ENCODE data around the gene RCE1.

DNA sequence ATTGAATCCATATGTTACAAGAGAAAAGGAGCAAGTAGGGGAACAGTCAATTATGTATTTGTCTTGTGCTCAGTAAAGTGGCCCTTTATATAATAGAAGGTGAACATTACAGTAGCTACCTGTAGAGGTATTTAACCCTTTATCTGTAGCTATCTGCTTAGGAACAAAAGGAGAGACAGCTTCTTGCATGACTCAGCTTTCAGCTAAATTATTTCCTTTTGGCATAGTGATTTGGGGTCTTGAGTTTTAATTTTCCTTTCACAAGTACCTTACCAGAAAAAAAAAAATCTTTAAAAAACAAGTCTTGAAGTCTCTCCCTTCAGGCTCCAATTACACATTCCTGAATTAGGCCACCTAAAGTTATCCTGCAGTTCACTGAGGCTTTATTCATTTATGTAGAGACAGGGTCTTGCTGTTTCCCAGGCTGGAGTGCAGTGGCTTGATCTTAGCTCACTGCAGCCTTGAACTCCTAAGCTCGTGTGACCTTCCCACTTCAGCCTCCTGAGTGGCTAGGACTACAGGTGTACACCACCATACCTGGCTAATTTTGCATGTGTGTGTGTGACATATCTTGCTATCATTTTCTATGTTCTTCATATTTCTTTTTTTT, 32.6 kb upstream of the RCE1 start:
- TF ChIP-seq EP300 (IDR thresholded peaks at IDR 0.05), result no peak
- TF ChIP-seq, protein P1, sequence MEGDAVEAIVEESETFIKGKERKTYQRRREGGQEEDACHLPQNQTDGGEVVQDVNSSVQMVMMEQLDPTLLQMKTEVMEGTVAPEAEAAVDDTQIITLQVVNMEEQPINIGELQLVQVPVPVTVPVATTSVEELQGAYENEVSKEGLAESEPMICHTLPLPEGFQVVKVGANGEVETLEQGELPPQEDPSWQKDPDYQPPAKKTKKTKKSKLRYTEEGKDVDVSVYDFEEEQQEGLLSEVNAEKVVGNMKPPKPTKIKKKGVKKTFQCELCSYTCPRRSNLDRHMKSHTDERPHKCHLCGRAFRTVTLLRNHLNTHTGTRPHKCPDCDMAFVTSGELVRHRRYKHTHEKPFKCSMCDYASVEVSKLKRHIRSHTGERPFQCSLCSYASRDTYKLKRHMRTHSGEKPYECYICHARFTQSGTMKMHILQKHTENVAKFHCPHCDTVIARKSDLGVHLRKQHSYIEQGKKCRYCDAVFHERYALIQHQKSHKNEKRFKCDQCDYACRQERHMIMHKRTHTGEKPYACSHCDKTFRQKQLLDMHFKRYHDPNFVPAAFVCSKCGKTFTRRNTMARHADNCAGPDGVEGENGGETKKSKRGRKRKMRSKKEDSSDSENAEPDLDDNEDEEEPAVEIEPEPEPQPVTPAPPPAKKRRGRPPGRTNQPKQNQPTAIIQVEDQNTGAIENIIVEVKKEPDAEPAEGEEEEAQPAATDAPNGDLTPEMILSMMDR (IDR thresholded peaks at IDR 0.05), result no peak

Measured in suprapubic skin (tissue), 3 donors.